ENCODE data around the gene KDM4F.

The KDM4F gene

GRCh38 chr11:95066716-95067038 lies 17.5 kb downstream of the KDM4F start, which contains the start of gene SRSF8:
SRSF8 (plus strand) TSS chr11:95066919; CDS start chr11:95067227, 308 bp downstream.
- no peak for DNase-seq

DNA sequence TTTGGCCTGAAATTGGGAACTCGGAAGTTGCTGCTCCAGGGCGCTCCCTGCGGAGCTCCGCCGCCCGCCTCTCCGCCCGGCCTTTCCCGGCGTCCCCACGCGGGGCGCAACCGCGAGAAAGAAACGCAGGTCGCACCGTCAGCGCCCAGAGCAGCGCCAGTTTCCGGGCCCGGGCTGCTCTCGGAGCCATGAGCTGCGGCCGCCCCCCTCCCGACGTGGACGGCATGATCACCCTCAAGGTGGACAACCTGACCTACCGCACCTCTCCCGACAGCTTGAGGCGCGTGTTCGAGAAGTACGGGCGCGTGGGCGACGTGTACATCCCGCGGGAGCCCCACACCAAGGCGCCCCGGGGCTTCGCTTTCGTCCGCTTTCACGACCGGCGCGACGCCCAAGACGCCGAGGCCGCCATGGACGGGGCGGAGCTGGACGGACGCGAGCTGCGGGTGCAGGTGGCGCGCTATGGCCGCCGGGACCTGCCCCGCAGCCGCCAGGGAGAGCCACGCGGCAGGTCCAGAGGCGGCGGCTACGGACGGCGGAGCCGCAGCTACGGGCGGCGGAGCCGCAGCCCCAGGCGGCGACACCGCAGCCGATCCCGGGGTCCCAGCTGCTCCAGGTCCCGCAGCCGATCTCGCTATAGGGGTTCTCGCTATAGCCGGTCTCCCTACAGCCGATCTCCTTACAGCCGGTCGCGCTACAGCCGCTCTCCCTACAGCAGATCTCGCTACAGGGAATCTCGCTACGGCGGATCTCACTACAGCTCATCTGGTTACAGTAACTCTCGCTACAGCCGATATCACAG lies 18.0 kb downstream of the KDM4F start:
- DNase-seq, result peak; percentile 69

DNA sequence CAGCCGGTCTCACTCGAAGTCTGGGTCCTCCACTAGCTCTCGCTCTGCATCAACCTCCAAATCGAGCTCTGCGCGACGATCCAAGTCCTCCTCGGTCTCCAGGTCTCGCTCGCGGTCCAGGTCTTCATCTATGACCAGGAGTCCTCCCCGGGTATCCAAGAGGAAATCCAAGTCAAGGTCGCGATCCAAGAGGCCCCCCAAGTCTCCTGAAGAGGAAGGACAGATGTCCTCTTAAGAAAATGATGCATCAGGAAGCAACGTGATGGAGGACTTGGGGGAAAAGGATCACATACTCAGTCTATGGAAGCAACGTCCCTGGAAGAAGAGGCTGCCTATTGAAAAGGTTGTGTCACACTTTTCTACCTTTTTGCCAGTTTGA lies 18.6 kb downstream of the KDM4F start:
- DNase-seq, result no peak

GRCh38 chr11:95068549-95068948 lies 19.3 kb downstream of the KDM4F start:
- peak; percentile 42 for DNase-seq

DNA sequence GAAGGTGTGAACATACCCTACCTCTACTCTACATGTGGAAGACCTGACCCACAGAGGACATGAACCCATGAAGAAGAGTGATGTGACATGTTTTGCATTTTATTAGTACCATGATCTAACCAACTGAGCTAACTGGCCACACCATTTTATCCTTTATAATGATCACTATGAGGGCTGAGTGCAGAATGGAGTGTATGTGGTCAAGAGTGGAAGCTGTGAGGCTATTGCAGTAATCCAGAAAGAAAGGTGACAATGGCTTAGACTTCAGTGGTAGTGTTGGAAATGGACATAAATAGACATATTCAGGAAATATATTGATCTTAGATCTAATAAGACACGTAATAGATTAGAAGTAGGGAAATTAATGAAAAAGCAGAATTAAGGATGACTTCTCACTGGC lies 21.2 kb downstream of the KDM4F start:
- no peak for DNase-seq

DNA sequence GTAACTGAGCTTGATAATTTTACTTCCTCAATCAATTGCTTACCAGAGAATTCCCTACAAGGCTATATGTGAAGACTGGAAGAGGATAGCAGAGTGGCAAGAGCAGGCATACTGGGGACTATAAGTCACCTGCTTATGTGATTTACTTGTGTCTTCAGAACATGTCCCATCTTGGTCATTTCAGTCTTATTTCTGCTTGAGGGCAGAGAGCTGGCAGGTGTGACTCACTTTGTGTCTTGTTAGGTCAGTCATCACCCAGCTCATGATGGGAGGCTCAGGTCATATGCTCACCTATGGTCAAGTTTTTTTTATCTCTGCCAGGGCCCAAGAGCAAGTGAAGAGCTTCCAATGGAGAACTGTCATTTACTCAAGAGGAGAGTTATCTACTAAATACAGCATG lies 23.7 kb downstream of the KDM4F start:
- DNase-seq, result no peak

- no peak for DNase-seq
These were observed 25.8 kb downstream of the KDM4F start for GRCh38 chr11:95074792-95075563.

- DNase-seq, result no peak
These were observed 27.2 kb downstream of the KDM4F start for GRCh38 chr11:95076416-95076815.

GRCh38 chr11:95076981-95077380 lies 27.8 kb downstream of the KDM4F start:
- no peak for DNase-seq

GRCh38 chr11:95078526-95078925 lies 29.3 kb downstream of the KDM4F start:
- DNase-seq, result no peak

GRCh38 chr11:95081010-95081409 lies 31.8 kb downstream of the KDM4F start:
- DNase-seq, result no peak

- DNase-seq, result no peak
These were observed 32.2 kb downstream of the KDM4F start for GRCh38 chr11:95081412-95081811.

DNA sequence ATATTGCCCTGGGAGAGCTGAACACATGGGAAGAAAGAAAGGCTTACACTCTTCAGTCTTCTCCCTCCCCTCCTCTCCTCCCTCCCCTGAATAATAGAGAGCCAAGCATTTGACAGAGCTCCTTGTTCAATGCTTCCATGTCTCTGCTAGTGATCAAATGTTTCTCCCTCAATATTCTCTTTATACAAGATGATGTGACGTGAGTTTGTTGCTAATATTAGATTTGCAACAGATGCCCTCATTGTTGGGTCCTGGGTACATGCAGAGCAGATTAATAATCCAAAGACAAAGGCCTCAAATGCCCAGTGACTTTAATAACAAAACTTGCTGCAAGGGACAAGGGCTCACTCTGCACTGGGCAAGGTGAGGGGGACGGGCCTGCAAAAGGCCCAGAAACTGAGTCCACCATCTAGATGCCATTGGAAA lies 33.4 kb downstream of the KDM4F start:
- DNase-seq, result no peak

GRCh38 chr11:95084509-95084908 lies 35.3 kb downstream of the KDM4F start:
- DNase-seq, result peak; percentile 41

DNA sequence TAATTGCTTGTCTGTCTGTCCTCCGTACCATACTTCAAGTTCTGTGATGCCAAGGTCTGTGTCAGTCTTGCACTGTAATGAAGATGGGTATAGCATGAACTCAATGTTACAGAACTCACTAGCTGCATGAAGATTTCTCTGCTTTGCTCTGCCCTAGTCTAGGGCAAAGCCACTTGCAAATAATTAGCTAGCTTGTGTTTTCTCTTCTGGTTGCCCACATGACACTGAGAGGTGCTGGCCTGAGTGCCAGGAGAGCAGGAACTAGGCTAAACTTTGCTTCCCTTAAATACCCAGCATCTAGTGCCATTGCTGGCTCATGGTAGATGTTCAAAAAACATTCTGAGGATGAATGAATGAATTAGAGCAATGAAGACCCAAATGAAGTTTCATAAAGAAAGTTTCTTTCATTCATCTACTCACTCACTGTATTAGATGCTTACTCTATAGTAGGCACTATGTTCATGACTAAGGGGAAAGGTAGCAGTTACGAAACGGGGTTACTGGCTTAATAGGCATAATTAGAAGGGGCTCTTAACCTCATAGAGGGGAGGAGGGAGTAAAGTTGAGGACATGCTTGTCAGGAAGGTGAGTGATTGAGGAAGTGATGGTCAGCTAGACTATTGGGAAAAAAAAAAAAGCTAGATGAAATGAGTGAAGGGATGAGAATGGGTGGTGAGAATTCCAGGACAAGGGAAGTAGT lies 36.0 kb downstream of the KDM4F start:
- DNase-seq, result no peak

DNA sequence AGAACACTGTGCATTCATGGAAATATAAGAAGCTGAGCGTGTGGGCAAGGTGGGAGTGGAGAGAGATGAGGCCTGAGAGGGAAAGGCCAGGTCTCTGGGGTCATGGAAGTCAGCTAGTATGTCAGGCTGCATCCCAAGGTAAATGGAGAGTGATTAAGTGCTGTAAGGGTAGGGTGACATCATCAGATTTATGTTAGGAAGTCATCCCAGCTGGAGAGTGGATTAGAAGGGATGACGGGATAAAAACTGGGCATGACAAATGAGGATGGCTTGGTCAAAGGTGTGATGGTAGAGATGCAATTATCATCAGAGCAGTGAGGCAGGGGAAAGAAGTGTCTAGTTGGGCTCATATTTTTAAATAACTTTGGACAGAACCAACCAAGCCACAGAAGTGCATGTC lies 36.9 kb downstream of the KDM4F start:
- DNase-seq, result no peak

GRCh38 chr11:95086836-95087570 lies 37.8 kb downstream of the KDM4F start:
- DNase-seq, result no peak

GRCh38 chr11:95088946-95089619 lies 39.9 kb downstream of the KDM4F start:
- DNase-seq, result no peak

DNA sequence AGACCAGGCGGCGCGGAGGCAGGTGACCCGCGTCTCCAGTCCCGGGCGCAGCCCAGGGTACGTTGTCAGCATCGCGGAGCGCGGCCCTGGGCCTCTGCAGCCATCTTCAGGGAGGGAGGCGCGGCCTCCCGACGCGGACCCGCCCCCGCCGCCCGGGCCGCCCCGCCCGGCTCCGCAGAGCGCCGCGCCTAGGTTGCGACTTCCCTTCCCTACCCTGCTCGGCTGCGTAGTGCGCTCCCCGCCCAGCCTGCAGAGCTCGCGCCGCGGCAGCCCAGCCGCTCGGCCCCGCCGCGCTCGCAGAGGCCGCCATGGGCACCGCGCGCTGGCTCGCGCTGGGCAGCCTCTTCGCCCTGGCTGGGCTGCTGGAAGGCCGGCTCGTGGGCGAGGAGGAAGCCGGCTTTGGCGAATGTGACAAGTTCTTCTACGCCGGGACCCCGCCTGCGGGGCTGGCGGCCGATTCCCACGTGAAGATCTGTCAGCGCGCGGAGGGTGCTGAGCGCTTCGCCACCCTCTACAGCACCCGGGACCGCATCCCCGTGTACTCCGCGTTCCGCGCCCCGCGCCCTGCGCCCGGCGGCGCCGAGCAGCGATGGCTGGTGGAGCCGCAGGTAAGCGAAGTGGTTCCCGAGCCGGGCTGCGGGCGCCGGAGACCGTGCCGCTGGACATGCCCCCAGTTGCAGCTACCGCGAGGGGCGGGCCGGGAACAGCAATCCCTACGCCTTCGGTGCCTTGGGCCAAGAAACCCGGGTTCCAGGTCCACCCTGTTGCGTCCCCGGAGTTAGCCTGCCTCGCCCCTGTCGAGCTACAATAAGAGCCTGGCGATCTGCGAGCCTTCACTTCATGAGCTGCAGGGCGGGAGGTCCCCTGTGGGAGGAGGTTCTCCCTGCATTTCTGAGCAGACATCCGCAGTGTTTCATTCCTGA lies 40.7 kb downstream of the KDM4F start, which contains the start of gene ENDOD1:
ENDOD1 (plus strand) TSS at position 227 of the 923 bp plus-strand sequence; CDS start at position 309, 82 bp downstream.
- peak; percentile 81 for DNase-seq

DNA sequence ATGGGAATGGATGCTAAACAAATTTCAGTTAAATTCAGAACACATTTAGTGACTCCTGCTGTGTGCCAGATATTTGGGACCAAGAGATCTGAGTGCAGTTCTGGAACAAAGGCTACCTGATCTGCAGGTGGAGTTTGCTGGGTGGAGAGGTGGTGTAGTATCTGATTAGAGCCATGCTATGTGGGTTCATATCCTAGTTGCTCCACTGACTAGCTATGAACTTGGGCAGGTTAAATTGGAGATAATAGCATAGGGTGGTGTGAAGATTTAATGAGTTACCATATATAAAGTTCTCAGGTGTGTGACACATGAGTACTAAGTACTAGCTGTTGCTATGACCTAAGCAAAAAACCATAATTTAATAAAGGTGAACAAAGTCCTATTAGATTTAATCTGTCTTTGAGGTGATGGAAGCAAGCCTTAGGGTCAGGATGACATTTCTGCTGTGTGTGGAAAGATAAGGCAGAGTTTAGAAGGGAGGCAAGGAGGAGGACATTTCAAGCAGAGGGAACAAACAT lies 42.5 kb downstream of the KDM4F start:
- DNase-seq, result no peak
